ENCODE results near the gene TTC36.

- no peak for TF ChIP-seq GATA2 (IDR thresholded peaks at IDR 0.05; ENCODE audit: low read depth, low read length)
- no peak for TF ChIP-seq GATA3 (IDR thresholded peaks at IDR 0.05; ENCODE audit: low read depth, low read length)
Observed at GRCh38 chr11:118572981-118573550, 45.8 kb downstream of the TTC36 start.

Data from SH-SY5Y (cell line).